DOHH2 (cell line): ENCODE measurements around the gene HIPK2.

Experiments used
- EZH2phosphoT487 ChIP-seq: fragments of 200-600 bp; sonication (generic); IDR thresholded peaks from 2 replicates; pipeline ENCODE4 v1.6.1; 2017; ENCODE audit warnings: borderline replicate concordance, mild to moderate bottlenecking, antibody characterized with exemption, low read length, moderate library complexity, mixed read lengths
- TF ChIP-seq, protein P1 (sequence below): fragments of 200-600 bp; sonication (generic); IDR thresholded peaks from one replicate; pipeline ENCODE4 v1.5.1; 2014; ENCODE audit warnings: antibody characterized with exemption, mild to moderate bottlenecking, low read depth, low read length; ENCODE audit not compliant: poor library complexity, severe bottlenecking

DNA sequence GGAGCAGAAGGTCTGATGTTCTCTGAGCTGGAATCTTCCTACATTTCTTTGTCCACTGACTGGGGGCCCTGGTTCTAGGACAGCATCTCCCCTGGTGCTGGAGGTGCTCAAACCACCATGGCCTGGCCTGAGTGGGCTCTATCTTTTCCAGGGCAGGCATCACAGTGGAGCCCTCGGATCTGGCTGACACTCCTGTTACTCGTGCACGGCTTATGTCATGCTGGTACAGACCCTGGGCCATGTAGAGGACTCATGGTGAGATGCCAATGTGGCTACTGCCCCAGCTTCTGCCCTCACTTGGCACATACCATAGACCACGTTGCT lies 96.0 kb downstream of the HIPK2 start:
- TF ChIP-seq, protein P1, sequence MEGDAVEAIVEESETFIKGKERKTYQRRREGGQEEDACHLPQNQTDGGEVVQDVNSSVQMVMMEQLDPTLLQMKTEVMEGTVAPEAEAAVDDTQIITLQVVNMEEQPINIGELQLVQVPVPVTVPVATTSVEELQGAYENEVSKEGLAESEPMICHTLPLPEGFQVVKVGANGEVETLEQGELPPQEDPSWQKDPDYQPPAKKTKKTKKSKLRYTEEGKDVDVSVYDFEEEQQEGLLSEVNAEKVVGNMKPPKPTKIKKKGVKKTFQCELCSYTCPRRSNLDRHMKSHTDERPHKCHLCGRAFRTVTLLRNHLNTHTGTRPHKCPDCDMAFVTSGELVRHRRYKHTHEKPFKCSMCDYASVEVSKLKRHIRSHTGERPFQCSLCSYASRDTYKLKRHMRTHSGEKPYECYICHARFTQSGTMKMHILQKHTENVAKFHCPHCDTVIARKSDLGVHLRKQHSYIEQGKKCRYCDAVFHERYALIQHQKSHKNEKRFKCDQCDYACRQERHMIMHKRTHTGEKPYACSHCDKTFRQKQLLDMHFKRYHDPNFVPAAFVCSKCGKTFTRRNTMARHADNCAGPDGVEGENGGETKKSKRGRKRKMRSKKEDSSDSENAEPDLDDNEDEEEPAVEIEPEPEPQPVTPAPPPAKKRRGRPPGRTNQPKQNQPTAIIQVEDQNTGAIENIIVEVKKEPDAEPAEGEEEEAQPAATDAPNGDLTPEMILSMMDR, result no peak
- TF ChIP-seq EZH2phosphoT487, result no peak
